Endothelial cell of hepatic sinusoid (primary cell): ENCODE data around the gene STAM2.

ENCODE experiments used
- in situ Hi-C: cut with HindIII; loops from 2 replicates; pipeline ENCODE4 v1.10.0; 2017; ENCODE audit warnings: low sequenced_read_pairs

The STAM2 gene

GRCh38 chr2:152173831-152174230 is 1.7 kb downstream of the STAM2 start:
- in situ Hi-C loops = loop anchor here (25.0 kb wide), 1 partner anchor 463 kb away; no protein-coding TSS in a partner anchor

- in situ Hi-C loops = loop anchor here (25.0 kb wide), 1 partner anchor 465 kb away; no protein-coding TSS in a partner anchor
Measured at GRCh38 chr2:152172201-152172785, 3.3 kb downstream of the STAM2 start.

- in situ Hi-C loops = loop anchor here (25.0 kb wide), 1 partner anchor 466 kb away; no protein-coding TSS in a partner anchor
Measured at GRCh38 chr2:152171718-152172117, 3.8 kb downstream of the STAM2 start.

GRCh38 chr2:152169158-152169557 is 6.4 kb downstream of the STAM2 start:
- in situ Hi-C loops = loop anchor here (25.0 kb wide), 1 partner anchor 468 kb away; no protein-coding TSS in a partner anchor

- in situ Hi-C loops = loop anchor here (25.0 kb wide), 1 partner anchor 470 kb away; no protein-coding TSS in a partner anchor
Measured at GRCh38 chr2:152167470-152167869, 8.1 kb downstream of the STAM2 start.

- in situ Hi-C loops = loop anchor here (25.0 kb wide), 1 partner anchor 470 kb away; no protein-coding TSS in a partner anchor
Measured at GRCh38 chr2:152167065-152167464, 8.5 kb downstream of the STAM2 start.

GRCh38 chr2:152166633-152167032 is 8.9 kb downstream of the STAM2 start:
- in situ Hi-C loops = loop anchor here (25.0 kb wide), 1 partner anchor 471 kb away; no protein-coding TSS in a partner anchor

- in situ Hi-C loops = loop anchor here (25.0 kb wide), 1 partner anchor 472 kb away; no protein-coding TSS in a partner anchor
Measured at GRCh38 chr2:152165780-152166179, 9.8 kb downstream of the STAM2 start.

- in situ Hi-C loops = loop anchor here (25.0 kb wide), 1 partner anchor 472 kb away; no protein-coding TSS in a partner anchor
Measured at GRCh38 chr2:152165306-152165705, 10.3 kb downstream of the STAM2 start.

GRCh38 chr2:152163669-152164068 is 11.9 kb downstream of the STAM2 start:
- in situ Hi-C loops = loop anchor here (25.0 kb wide), 1 partner anchor 474 kb away; no protein-coding TSS in a partner anchor

- in situ Hi-C loops = loop anchor here (25.0 kb wide), 1 partner anchor 475 kb away; no protein-coding TSS in a partner anchor
Measured at GRCh38 chr2:152162141-152162540, 13.4 kb downstream of the STAM2 start.

- in situ Hi-C loops = loop anchor here (25.0 kb wide), 1 partner anchor 476 kb away; no protein-coding TSS in a partner anchor
Measured at GRCh38 chr2:152161598-152161997, 14.0 kb downstream of the STAM2 start.

- in situ Hi-C loops = loop anchor here (25.0 kb wide), 1 partner anchor 477 kb away; no protein-coding TSS in a partner anchor
Measured at GRCh38 chr2:152160378-152160777, 15.2 kb downstream of the STAM2 start.

- in situ Hi-C loops = loop anchor here (25.0 kb wide), 1 partner anchor 480 kb away; no protein-coding TSS in a partner anchor
Measured at GRCh38 chr2:152157253-152157652, 18.3 kb downstream of the STAM2 start.

GRCh38 chr2:152155209-152155608 is 20.4 kb downstream of the STAM2 start:
- in situ Hi-C loops = loop anchor here (25.0 kb wide), 1 partner anchor 482 kb away; no protein-coding TSS in a partner anchor

GRCh38 chr2:152154462-152154861 is 21.1 kb downstream of the STAM2 start:
- in situ Hi-C loops = loop anchor here (25.0 kb wide), 1 partner anchor 483 kb away; no protein-coding TSS in a partner anchor

- in situ Hi-C loops = no loop called here
Measured at GRCh38 chr2:152134488-152135280, 40.9 kb downstream of the STAM2 start.

- in situ Hi-C loops = no loop called here
Measured at GRCh38 chr2:152132306-152132705, 43.3 kb downstream of the STAM2 start.

GRCh38 chr2:152127628-152128027 is 47.9 kb downstream of the STAM2 start:
- in situ Hi-C loops = no loop called here

GRCh38 chr2:152126664-152127063 is 48.9 kb downstream of the STAM2 start:
- in situ Hi-C loops = no loop called here

- in situ Hi-C loops = no loop called here
Measured at GRCh38 chr2:152122161-152122560, 53.4 kb downstream of the STAM2 start.
